Prostate gland (tissue), 2 donors: ENCODE results near the gene RHBDL3. TPM values are rescaled to one million over a fixed set of nuclear protein-coding genes. Genes with fewer than 3 reads are reported as not detected.

Source experiments
- DNase-seq: peaks from one replicate; pipeline ENCODE4 v3.0.0-alpha.2; 2019; ENCODE audit warnings: low spot score
- H3K27ac ChIP-seq, 2 donors: fragments of 200-600 bp; sonication (generic); 2 replicates each; pipeline ENCODE4 v1.5.1; 2017 to 2019
- H3K27me3 ChIP-seq: fragments of 200-600 bp; sonication (generic); replicated peaks from 2 replicates; pipeline ENCODE4 v1.5.1; 2019; ENCODE audit not compliant: insufficient read depth
- H3K36me3 ChIP-seq, 2 donors: fragments of 200-600 bp; sonication (generic); 1 replicate in 1 of 2; 2 replicates in 1 of 2; pipeline versions ENCODE4 v1.5.1 to v1.8.1; 2017 to 2019
- H3K4me1 ChIP-seq: fragments of 200-600 bp; sonication (generic); replicated peaks from 2 replicates; pipeline ENCODE4 v1.5.1; 2019
- H3K4me3 ChIP-seq, 2 donors: fragments of 200-600 bp; sonication (generic); 2 replicates each; pipeline ENCODE4 v1.5.1; 2017 to 2019
- H3K9me3 ChIP-seq: fragments of 200-600 bp; sonication (generic); 2 replicates; pipeline ENCODE4 v1.5.1; 2017
- CTCF ChIP-seq, 4 experiments: fragments of 200-600 bp in 2 of 4; fragments of 450-650 bp in 2 of 4; sonication (generic) in 2 of 4; IDR thresholded peaks; 1 replicate in 3 of 4; 2 replicates in 1 of 4; pipeline ENCODE4 v1.5.1; 2016 to 2019; ENCODE audit warnings: antibody characterized with exemption in 4 of 4, mild to moderate bottlenecking in 2 of 4, moderate library complexity in 2 of 4
- POLR2A ChIP-seq: fragments of 450-650 bp; IDR thresholded peaks from one replicate; pipeline ENCODE4 v1.6.1; 2016; ENCODE audit warnings: antibody characterized with exemption, mild to moderate bottlenecking
- POLR2AphosphoS5 ChIP-seq: sonication (generic); formaldehyde crosslinking; IDR thresholded peaks from one replicate; pipeline ENCODE4 v1.6.1; 2017; ENCODE audit warnings: antibody characterized with exemption
- WGBS: methylation state at CpG from one replicate; pipeline ENCODE4 v1.1.5; 2018; 5-methylcytosine and 5-hydroxymethylcytosine counted together
- intact Hi-C: fragments of 100-400 bp; cut with DNase I; formaldehyde crosslinking; loops from one replicate; pipeline ENCODE4 v1.14.2; 2022
- total RNA-seq, 2 donors: library from RNA; depleted of rRNA; stranded (reverse); fragments of >200 nt; gene quantifications; one replicate each; pipeline ENCODE4 v1.1.0, GENCODE V29; 2016

Gene RHBDL3
- total RNA-seq, 2 donors from 2014 or later, result 0.77 to 2.7 TPM

GRCh38 chr17:32285746-32286517 lies 20.3 kb downstream of the RHBDL3 start:
- no peak for DNase-seq
- Histone ChIP-seq H3K27ac (no peak overlapping the region), H3K9me3 (no peaks in the 10 kb centered on the region), H3K36me3 (no peaks in the 10 kb centered on the region), H3K27me3 (no peaks in the 10 kb centered on the region), H3K4me3 (no peak overlapping the region), H3K4me1 (no peaks in the 10 kb centered on the region)
- intact Hi-C loops, result no loop called here
- WGBS, result 84% methylated on average over 9 of the region's 9 CpGs
- TF ChIP-seq CTCF (IDR thresholded peaks at IDR 0.05) (no peak), POLR2AphosphoS5 (no peak), POLR2A (no peak)

GRCh38 chr17:32286518-32286900 lies 20.9 kb downstream of the RHBDL3 start:
- Histone ChIP-seq H3K27me3 (no peaks in the 10 kb centered on the region), H3K9me3 (no peaks in the 10 kb centered on the region), H3K36me3 (no peaks in the 10 kb centered on the region), H3K4me3 (no peak overlapping the region), H3K27ac (no peak overlapping the region), H3K4me1 (no peaks in the 10 kb centered on the region)
- intact Hi-C loops, result no loop called here
- TF ChIP-seq POLR2A, result no peak
- TF ChIP-seq POLR2AphosphoS5, result no peak
- TF ChIP-seq CTCF (IDR thresholded peaks at IDR 0.05), result no peak
- 80% methylated on average over 5 of the region's 5 CpGs for WGBS
- no peak for DNase-seq

GRCh38 chr17:32287804-32288511 lies 22.3 kb downstream of the RHBDL3 start:
- Histone ChIP-seq H3K9me3 (no peaks in the 10 kb centered on the region), H3K4me1 (no peaks in the 10 kb centered on the region), H3K36me3 (no peaks in the 10 kb centered on the region), H3K4me3 (no peak overlapping the region), H3K27me3 (no peaks in the 10 kb centered on the region), H3K27ac (no peak overlapping the region)
- DNase-seq, result no peak
- TF ChIP-seq POLR2AphosphoS5 (no peak), POLR2A (no peak), CTCF (IDR thresholded peaks at IDR 0.05) (no peak)
- intact Hi-C loops, result no loop called here
- 92% methylated on average over 10 of the region's 10 CpGs for WGBS

- Histone ChIP-seq H3K36me3 (no peaks in the 10 kb centered on the region), H3K9me3 (no peaks in the 10 kb centered on the region), H3K4me3 (no peak overlapping the region), H3K27me3 (no peaks in the 10 kb centered on the region), H3K27ac (no peak overlapping the region), H3K4me1 (no peaks in the 10 kb centered on the region)
- TF ChIP-seq CTCF (IDR thresholded peaks at IDR 0.05) (no peak), POLR2A (no peak), POLR2AphosphoS5 (no peak)
- WGBS, result 92% methylated on average over 11 of the region's 11 CpGs
- no peak for DNase-seq
- intact Hi-C loops, result no loop called here
These were observed 23.0 kb downstream of the RHBDL3 start for GRCh38 chr17:32288615-32289014.
